Mesenteric fat pad (tissue), 1 donor: ENCODE results near the gene STYK1. TPM values are rescaled to one million over a fixed set of nuclear protein-coding genes. Genes with fewer than 3 reads are reported as not detected.
A peak's percentile ranks its signal among the peaks of the same experiment; 100 is the strongest.

Source experiments
- DNase-seq: peaks from one replicate; pipeline ENCODE4 v3.0.0-alpha.2; 2020; ENCODE audit warnings: low spot score
- long read RNA-seq: library from polyadenylated mRNA; unstranded; transcript quantifications from one replicate; pipeline ENCODE4 v2.0.0, GENCODE V29; 2020
- total RNA-seq: library from RNA; stranded (reverse); fragmentation: NEBNext Ultra II Directional; extraction: Animal tissue kit (Norgen Biotek cat#: 25700); gene quantifications from one replicate; pipeline ENCODE4 v1.2.1, GENCODE V29; 2021
- donor health status: DM: yes; HTN: yes; CAD: no.

The STYK1 gene
- total RNA-seq: not detected
- long read RNA-seq: 0 reads

- peak; percentile 90 for DNase-seq
These were observed at the start of gene STYK1 for GRCh38 chr12:10673659-10674384. Gene STYK1, minus strand, starts transcription at chr12:10674052. Its CDS starts 39,434 bp downstream, at chr12:10634618.

- DNase-seq: peak; percentile 95
These were observed 49.3 kb upstream of the STYK1 start, which contains the start of gene YBX3 for GRCh38 chr12:10722905-10723746. Gene YBX3, minus strand, starts transcription at chr12:10723323. Its CDS starts 212 bp downstream, at chr12:10723111.

- DNase-seq: peak; percentile 90
These were observed 48.7 kb upstream of the STYK1 start for GRCh38 chr12:10722502-10722904.

- peak; percentile 96 for DNase-seq
These were observed 48.0 kb upstream of the STYK1 start for GRCh38 chr12:10721651-10722501.

- DNase-seq: no peak
These were observed 47.3 kb upstream of the STYK1 start for GRCh38 chr12:10720974-10721650.

GRCh38 chr12:10719482-10719881 is 45.6 kb upstream of the STYK1 start:
- no peak for DNase-seq

GRCh38 chr12:10718279-10718821 is 44.5 kb upstream of the STYK1 start:
- DNase-seq: no peak

- no peak for DNase-seq
These were observed 43.6 kb upstream of the STYK1 start for GRCh38 chr12:10717410-10717809.

GRCh38 chr12:10716704-10717315 is 43.0 kb upstream of the STYK1 start:
- peak; percentile 89 for DNase-seq

- no peak for DNase-seq
These were observed 42.4 kb upstream of the STYK1 start for GRCh38 chr12:10716277-10716676.

GRCh38 chr12:10715491-10715890 is 41.6 kb upstream of the STYK1 start:
- no peak for DNase-seq

GRCh38 chr12:10709808-10710207 is 36.0 kb upstream of the STYK1 start:
- DNase-seq: no peak

- DNase-seq: no peak
These were observed 35.0 kb upstream of the STYK1 start for GRCh38 chr12:10708862-10709261.

- no peak for DNase-seq
These were observed 31.8 kb upstream of the STYK1 start for GRCh38 chr12:10705655-10706054.

- DNase-seq: no peak
These were observed 28.0 kb upstream of the STYK1 start for GRCh38 chr12:10701843-10702242.

- no peak for DNase-seq
These were observed 27.4 kb upstream of the STYK1 start for GRCh38 chr12:10701131-10701681.

- DNase-seq: no peak
These were observed 26.7 kb upstream of the STYK1 start for GRCh38 chr12:10700581-10700980.

GRCh38 chr12:10697862-10698261 is 24.0 kb upstream of the STYK1 start:
- no peak for DNase-seq

GRCh38 chr12:10697156-10697555 is 23.3 kb upstream of the STYK1 start:
- DNase-seq: no peak

- no peak for DNase-seq
These were observed 17.1 kb upstream of the STYK1 start for GRCh38 chr12:10690906-10691305.
